OCI-LY1 (cell line): Measurements from ENCODE around the gene AGRP.

Experiments used
- H2AFZ ChIP-seq: fragments of 200-600 bp; sonication (generic), shearing (Covaris generic); 2 replicates; pipeline ENCODE4 v1.6.0; 2014; ENCODE audit warnings: antibody characterized with exemption, mild to moderate bottlenecking, low read length
- H3F3A ChIP-seq: fragments of 200-600 bp; sonication (generic), shearing (Covaris generic); 2 replicates; pipeline ENCODE4 v1.6.0; 2014; ENCODE audit warnings: mild to moderate bottlenecking, antibody characterized with exemption, low read length, moderate library complexity; ENCODE audit not compliant: insufficient read depth
- H3K27ac ChIP-seq: fragments of 200-600 bp; sonication (generic); 2 replicates; pipeline ENCODE4 v1.5.1; 2014; ENCODE audit warnings: low read length, mixed run types, mild to moderate bottlenecking, low read depth; ENCODE audit not compliant: poor library complexity, severe bottlenecking
- H3K27me3 ChIP-seq: fragments of 200-600 bp; sonication (generic); 2 replicates; pipeline ENCODE4 v1.6.0; 2014; ENCODE audit warnings: antibody characterized with exemption, mild to moderate bottlenecking, low read length, moderate library complexity; ENCODE audit not compliant: insufficient read depth
- H3K36me3 ChIP-seq: fragments of 200-600 bp; sonication (generic); 2 replicates; pipeline ENCODE4 v1.6.1; 2014; ENCODE audit warnings: mild to moderate bottlenecking, antibody characterized with exemption, low read length, moderate library complexity, mixed read lengths; ENCODE audit not compliant: insufficient read depth
- H3K4me1 ChIP-seq: fragments of 200-600 bp; sonication (generic); 2 replicates; pipeline ENCODE4 v1.5.1; 2014; ENCODE audit warnings: mild to moderate bottlenecking, low read length, moderate library complexity; ENCODE audit not compliant: insufficient read depth, severe bottlenecking
- H3K4me2 ChIP-seq: fragments of 200-600 bp; sonication (generic), shearing (Covaris generic); 2 replicates; pipeline ENCODE4 v1.6.1; 2014; ENCODE audit warnings: low read length
- H3K4me3 ChIP-seq: fragments of 200-600 bp; sonication (generic); 2 replicates; pipeline ENCODE4 v1.5.1; 2014; ENCODE audit warnings: low read length, low read depth, mild to moderate bottlenecking, mixed read lengths; ENCODE audit not compliant: poor library complexity, severe bottlenecking
- H3K79me2 ChIP-seq: fragments of 200-600 bp; shearing (Covaris generic); 2 replicates; pipeline ENCODE4 v1.6.1; 2016; ENCODE audit warnings: mixed run types, low read length, mixed read lengths; ENCODE audit not compliant: insufficient read depth
- H3K9ac ChIP-seq: fragments of 200-600 bp; sonication (generic), shearing (Covaris generic); 2 replicates; pipeline ENCODE4 v1.6.1; 2014; ENCODE audit warnings: mild to moderate bottlenecking, low read length, mixed read lengths
- H3K9me2 ChIP-seq: fragments of 200-600 bp; sonication (generic), shearing (Covaris generic); 2 replicates; pipeline ENCODE4 v1.6.1; 2014; ENCODE audit warnings: low read depth, mild to moderate bottlenecking, low read length, mixed read lengths
- H3K9me3 ChIP-seq: fragments of 200-600 bp; shearing (Covaris generic); 2 replicates; pipeline ENCODE4 v1.6.1; 2014; ENCODE audit warnings: low read length, mixed read lengths
- H4K20me1 ChIP-seq: fragments of 200-600 bp; sonication (generic), shearing (Covaris generic); 2 replicates; pipeline ENCODE4 v1.6.0; 2016; ENCODE audit warnings: mild to moderate bottlenecking, low read length; ENCODE audit not compliant: insufficient read depth
- CTCF ChIP-seq: fragments of 200-600 bp; sonication (generic), shearing (Covaris generic); IDR thresholded peaks from 2 replicates; pipeline ENCODE4 v1.5.1; 2017; ENCODE audit warnings: mild to moderate bottlenecking, antibody characterized with exemption, low read length, moderate library complexity, mixed read lengths
- EZH2 ChIP-seq: fragments of 200-600 bp; sonication (generic), shearing (Covaris generic); IDR thresholded peaks from 2 replicates; pipeline ENCODE4 v1.8.0; 2017; ENCODE audit warnings: borderline replicate concordance, mixed run types, mild to moderate bottlenecking, antibody characterized with exemption, low read length, moderate library complexity, mixed read lengths

The AGRP gene

GRCh38 chr16:67445441-67445912 is 37.9 kb downstream of the AGRP start:
- Histone ChIP-seq H3K4me2 (no peak overlapping the region), H3K9me2 (no peaks in the 10 kb centered on the region), H2AFZ (no peak overlapping the region), H3K9ac (no peak overlapping the region), H3K4me3 (no peak overlapping the region), H3K27me3 (no peaks in the 10 kb centered on the region), H3K27ac (no peak overlapping the region), H3K4me1 (no peaks in the 10 kb centered on the region), H3K36me3 (peaks cover 26% of the 10 kb centered on the region; the same call in 1 of the 2 replicates), H4K20me1 (no peaks in the 10 kb centered on the region), H3K79me2 (no peaks in the 10 kb centered on the region), H3F3A (no peaks in the 10 kb centered on the region), H3K9me3 (no peaks in the 10 kb centered on the region)
- no peak for TF ChIP-seq CTCF
- no peak for TF ChIP-seq EZH2

- peaks cover 26% of the 10 kb centered on the region; the same call in 1 of the 2 replicates for H3K36me3 ChIP-seq
- TF ChIP-seq EZH2 (no peak), CTCF (no peak)
- H3K27ac ChIP-seq, result no peak overlapping the region
- H3K4me1 ChIP-seq, result no peaks in the 10 kb centered on the region
- no peaks in the 10 kb centered on the region for H4K20me1 ChIP-seq
- no peak overlapping the region for H3K4me3 ChIP-seq
- H3K4me2 ChIP-seq, result no peak overlapping the region
- H3K27me3 ChIP-seq, result no peaks in the 10 kb centered on the region
- no peak overlapping the region for H3K9ac ChIP-seq
- H3K9me3 ChIP-seq, result no peaks in the 10 kb centered on the region
- H3K9me2 ChIP-seq, result no peaks in the 10 kb centered on the region
- no peaks in the 10 kb centered on the region for H3F3A ChIP-seq
- H3K79me2 ChIP-seq, result no peaks in the 10 kb centered on the region
- H2AFZ ChIP-seq, result no peak overlapping the region
These were observed 38.3 kb downstream of the AGRP start for GRCh38 chr16:67445126-67445426.

- Histone ChIP-seq H3K36me3 (peaks cover 26% of the 10 kb centered on the region; the same call in 1 of the 2 replicates), H3K79me2 (no peaks in the 10 kb centered on the region), H3K9me2 (no peaks in the 10 kb centered on the region), H3K9ac (no peak overlapping the region), H3K9me3 (no peaks in the 10 kb centered on the region), H3F3A (no peaks in the 10 kb centered on the region), H2AFZ (no peak overlapping the region), H4K20me1 (no peaks in the 10 kb centered on the region), H3K27ac (no peak overlapping the region), H3K4me2 (no peak overlapping the region), H3K4me3 (no peak overlapping the region), H3K27me3 (no peaks in the 10 kb centered on the region), H3K4me1 (no peaks in the 10 kb centered on the region)
- no peak for TF ChIP-seq EZH2
- TF ChIP-seq CTCF, result peak; percentile 51
These were observed 38.9 kb downstream of the AGRP start for GRCh38 chr16:67444259-67445125.
